Body of pancreas (tissue), 4 donors: ENCODE measurements around the gene COL9A3. TPM values are rescaled to one million over a fixed set of nuclear protein-coding genes. Genes with fewer than 3 reads are reported as not detected.
"Not testable (repeated sequence)": the region's sequence is repeated elsewhere in the genome, so short reads cannot be mapped to it uniquely, and the experiment has no call there.

Experiments used
- ATAC-seq: fragments of 150-250 bp; one replicate; pipeline ENCODE4 v1.9.1; 2016
- DNase-seq, 4 donors: peaks; one replicate each; pipeline ENCODE4 v3.0.0-alpha.2; 2019
- H3K27ac ChIP-seq, 4 donors: fragments of 200-600 bp; sonication (generic); 1 replicate in 3 of 4; 2 replicates in 1 of 4; pipeline versions ENCODE4 v1.5.1 to v1.6.1; 2016 to 2019; ENCODE audit warnings: mild to moderate bottlenecking in 1 of 4, mixed read lengths in 1 of 4, moderate library complexity in 1 of 4
- H3K27me3 ChIP-seq, 2 donors: fragments of 200-600 bp; sonication (generic); one replicate each; pipeline ENCODE4 v1.6.0; 2016; ENCODE audit warnings: mild to moderate bottlenecking in 1 of 2
- H3K36me3 ChIP-seq, 2 donors: fragments of 200-600 bp; sonication (generic); replicated peaks in 1 of 2; 2 replicates each; pipeline ENCODE4 v1.5.1; 2016; ENCODE audit warnings: low read depth in 2 of 2; ENCODE audit not compliant: insufficient read depth in 1 of 2
- H3K4me1 ChIP-seq: fragments of 200-600 bp; sonication (generic); one replicate; pipeline ENCODE4 v1.6.0; 2016
- H3K4me3 ChIP-seq, 2 donors: fragments of 200-600 bp; sonication (generic); 1 replicate in 1 of 2; 2 replicates in 1 of 2; pipeline ENCODE4 v1.5.1; 2016 to 2019
- H3K9me3 ChIP-seq, 3 donors: fragments of 200-600 bp; sonication (generic); 1 replicate in 2 of 3; 2 replicates in 1 of 3; pipeline ENCODE4 v1.5.1; 2016
- CTCF ChIP-seq, 7 experiments: fragments of 450-650 bp in 4 of 7; fragments of 200-600 bp in 3 of 7; sonication (generic) in 3 of 7; IDR thresholded peaks; one replicate each; pipeline ENCODE4 v1.5.1; 2016 to 2019; ENCODE audit warnings: antibody characterized with exemption in 7 of 7
- POLR2A ChIP-seq, 3 donors: fragments of 450-650 bp; IDR thresholded peaks; one replicate each; pipeline ENCODE4 v1.6.1; 2016; ENCODE audit warnings: antibody characterized with exemption in 3 of 3, mild to moderate bottlenecking in 2 of 3
- WGBS, 2 donors: methylation state at CpG; one replicate each; pipeline ENCODE4 v1.1.5; 2017; 5-methylcytosine and 5-hydroxymethylcytosine counted together
- intact Hi-C: fragments of 100-400 bp; cut with DNase I; formaldehyde crosslinking; loops from one replicate; pipeline ENCODE4 v1.15.1; 2023
- total RNA-seq, 2 donors: library from RNA; depleted of rRNA; stranded (reverse); fragments of >200 nt; gene quantifications; one replicate each; pipeline ENCODE4 v1.1.0, GENCODE V29; 2016

The COL9A3 gene
- total RNA-seq, 2 donors from 2014 or later = 25.2 to 69.5 TPM

- intact Hi-C loops = no loop called here
- Histone ChIP-seq H3K36me3 (no peaks in the 10 kb centered on the region), H3K4me3 (no peak overlapping the region), H3K4me1 (peaks cover 10% of the 10 kb centered on the region), H3K27me3 (no peaks in the 10 kb centered on the region), H3K9me3 (no peaks in the 10 kb centered on the region), H3K27ac (no peak overlapping the region)
- 54 to 56% methylated on average over 17 to 18 of the region's 18 CpGs for WGBS, 2 donors
- no peak for TF ChIP-seq POLR2A (IDR thresholded peaks at IDR 0.05)
- no peak for DNase-seq
- ATAC-seq = no peak
These were observed 55.5 kb downstream of the COL9A3 start for GRCh38 chr20:62872184-62872847.

GRCh38 chr20:62872862-62873261 lies 56.0 kb downstream of the COL9A3 start:
- Histone ChIP-seq H3K27me3 (no peaks in the 10 kb centered on the region), H3K9me3 (no peaks in the 10 kb centered on the region), H3K36me3 (no peaks in the 10 kb centered on the region), H3K27ac (no peak overlapping the region), H3K4me3 (no peak overlapping the region), H3K4me1 (peaks cover 11% of the 10 kb centered on the region)
- 63 to 72% methylated on average over 6 of the region's 6 CpGs for WGBS, 2 donors
- DNase-seq = no peak
- intact Hi-C loops = no loop called here
- TF ChIP-seq POLR2A (IDR thresholded peaks at IDR 0.05) = no peak
- TF ChIP-seq CTCF (IDR thresholded peaks at IDR 0.05) = no peak
- ATAC-seq = no peak

GRCh38 chr20:62873280-62873679 lies 56.4 kb downstream of the COL9A3 start:
- H3K36me3 ChIP-seq = no peaks in the 10 kb centered on the region
- TF ChIP-seq CTCF (IDR thresholded peaks at IDR 0.05) (no peak), POLR2A (IDR thresholded peaks at IDR 0.05) (no peak)
- peaks cover 11% of the 10 kb centered on the region for H3K4me1 ChIP-seq
- DNase-seq (no peak), ATAC-seq (no peak)
- no peaks in the 10 kb centered on the region for H3K9me3 ChIP-seq
- WGBS, 2 donors = 60 to 63% methylated on average over 7 of the region's 7 CpGs
- H3K4me3 ChIP-seq = no peak overlapping the region
- H3K27ac ChIP-seq = no peak overlapping the region
- H3K27me3 ChIP-seq = no peaks in the 10 kb centered on the region
- intact Hi-C loops = no loop called here

GRCh38 chr20:62873681-62874031 lies 56.8 kb downstream of the COL9A3 start:
- H3K27ac ChIP-seq, H3K4me3 ChIP-seq, intact Hi-C loops, ATAC-seq, H3K36me3 ChIP-seq, H3K27me3 ChIP-seq, H3K9me3 ChIP-seq: not testable (repeated sequence)
- H3K4me1 ChIP-seq = peaks cover 11% of the 10 kb centered on the region
- DNase-seq = peak; percentile 68 to 83 (median 78)
- peak; percentile 32 to 72 (median 53) for TF ChIP-seq CTCF (IDR thresholded peaks at IDR 0.05)
- WGBS, 2 donors = 2 to 3% methylated on average over 13 to 14 of the region's 15 CpGs

- no peak overlapping the region for H3K27ac ChIP-seq
- ATAC-seq = no peak
- no peak overlapping the region for H3K4me3 ChIP-seq
- no peaks in the 10 kb centered on the region for H3K36me3 ChIP-seq
- no peak for DNase-seq
- H3K4me1 ChIP-seq = peaks cover 11% of the 10 kb centered on the region
- no peaks in the 10 kb centered on the region for H3K27me3 ChIP-seq
- intact Hi-C loops = no loop called here
- TF ChIP-seq CTCF (IDR thresholded peaks at IDR 0.05) = no peak
- TF ChIP-seq POLR2A (IDR thresholded peaks at IDR 0.05) = no peak
- no peaks in the 10 kb centered on the region for H3K9me3 ChIP-seq
- 80 to 81% methylated on average over 8 to 10 of the region's 14 CpGs for WGBS, 2 donors
These were observed 58.1 kb downstream of the COL9A3 start for GRCh38 chr20:62874964-62875344.
